HEK293 (cell line): ENCODE measurements around the gene DDX24.
A peak's percentile ranks its signal among the peaks of the same experiment; 100 is the strongest.

Experiments used
- CTCF ChIA-PET: fragments of 350-600 bp; formaldehyde crosslinking; extraction: SDS; loops from one replicate; lab custom pipeline; 2021; ENCODE audit warnings: antibody characterized with exemption; lab: Yijun Ruan, JAX
- POLR2A ChIA-PET: fragments of 300-600 bp; formaldehyde crosslinking; extraction: SDS; loops from one replicate; lab custom pipeline; 2020; ENCODE audit warnings: antibody characterized with exemption, inconsistent platforms; lab: Yijun Ruan, JAX
- H3K27ac ChIP-seq: fragments of 200-500 bp; sonication (Bioruptor generic); 2 replicates; pipeline ENCODE4 v1.5.1; 2014; ENCODE audit warnings: low read depth, low read length, control low read depth, inconsistent platforms; ENCODE audit errors: extremely low read depth
- H3K36me3 ChIP-seq, 2 experiments: fragments of 200-500 bp in 1 of 2; sonication (Bioruptor generic) in 1 of 2; 1 replicate in 1 of 2; 2 replicates in 1 of 2; pipeline ENCODE4 v1.5.1; 2014 to 2017; ENCODE audit warnings: inconsistent platforms in 2 of 2, low read length in 2 of 2; ENCODE audit not compliant: control insufficient read depth in 2 of 2, insufficient read depth in 1 of 2
- H3K4me1 ChIP-seq: fragments of 200-500 bp; sonication (Bioruptor generic); 2 replicates; pipeline ENCODE4 v1.5.1; 2014; ENCODE audit warnings: mild to moderate bottlenecking, low read length, inconsistent platforms; ENCODE audit not compliant: control insufficient read depth, insufficient read depth
- H3K4me3 ChIP-seq: 2 replicates; pipeline ENCODE4 v1.5.1; 2011; ENCODE audit warnings: low read depth, mild to moderate bottlenecking, control low read depth, low read length, moderate library complexity
- H3K9me3 ChIP-seq: fragments of 200-500 bp; sonication (Bioruptor generic); 2 replicates; pipeline ENCODE4 v1.5.1; 2014; ENCODE audit warnings: low read depth, low read length, inconsistent platforms; ENCODE audit not compliant: control insufficient read depth, insufficient read depth
- CTCF ChIP-seq: fragments of 450-650 bp; formaldehyde crosslinking; IDR thresholded peaks from 2 replicates; pipeline ENCODE4 v1.5.1; 2016; ENCODE audit warnings: missing biosample characterization, missing genetic modification characterization
- INSM2 ChIP-seq: fragments of 450-650 bp; formaldehyde crosslinking; IDR thresholded peaks from 2 replicates; pipeline ENCODE4 v1.5.1; 2016; ENCODE audit warnings: missing biosample characterization, missing genetic modification characterization
- KLF1 ChIP-seq: fragments of 450-650 bp; formaldehyde crosslinking; IDR thresholded peaks from 2 replicates; pipeline ENCODE4 v1.5.1; 2016; ENCODE audit warnings: missing biosample characterization, missing genetic modification characterization
- MZF1 ChIP-seq: fragments of 450-650 bp; formaldehyde crosslinking; IDR thresholded peaks from 2 replicates; pipeline ENCODE4 v1.5.1; 2017; ENCODE audit warnings: missing biosample characterization, missing genetic modification characterization, borderline replicate concordance
- PATZ1 ChIP-seq: fragments of 450-650 bp; formaldehyde crosslinking; IDR thresholded peaks from 2 replicates; pipeline ENCODE4 v1.5.1; 2016; ENCODE audit warnings: missing biosample characterization, missing genetic modification characterization
- YY1 ChIP-seq: fragments of 450-650 bp; formaldehyde crosslinking; IDR thresholded peaks from 2 replicates; pipeline ENCODE4 v1.5.1; 2018; ENCODE audit warnings: missing biosample characterization, missing genetic modification characterization
- ZBTB10 ChIP-seq: fragments of 450-650 bp; formaldehyde crosslinking; IDR thresholded peaks from 2 replicates; pipeline ENCODE4 v1.5.1; 2016; ENCODE audit warnings: missing biosample characterization, missing genetic modification characterization
- ZBTB48 ChIP-seq: fragments of 450-650 bp; formaldehyde crosslinking; IDR thresholded peaks from 2 replicates; pipeline ENCODE4 v1.5.1; 2016; ENCODE audit warnings: missing biosample characterization, missing genetic modification characterization
- ZNF362 ChIP-seq: fragments of 450-650 bp; formaldehyde crosslinking; IDR thresholded peaks from 2 replicates; pipeline ENCODE4 v1.5.1; 2016; ENCODE audit warnings: missing biosample characterization, missing genetic modification characterization
- ZNF366 ChIP-seq: fragments of 450-650 bp; formaldehyde crosslinking; conservative IDR thresholded peaks from 2 replicates; pipeline ENCODE4 v1.5.1; 2016; ENCODE audit warnings: missing biosample characterization, missing genetic modification characterization
- ZNF423 ChIP-seq: fragments of 450-650 bp; formaldehyde crosslinking; IDR thresholded peaks from 2 replicates; pipeline ENCODE4 v1.5.1; 2016; ENCODE audit warnings: missing biosample characterization, missing genetic modification characterization
- ZNF48 ChIP-seq: fragments of 450-650 bp; formaldehyde crosslinking; IDR thresholded peaks from 2 replicates; pipeline ENCODE4 v1.5.1; 2016; ENCODE audit warnings: missing biosample characterization, missing genetic modification characterization
- ZNF518A ChIP-seq: fragments of 450-650 bp; formaldehyde crosslinking; conservative IDR thresholded peaks from 2 replicates; pipeline ENCODE4 v1.5.1; 2016; ENCODE audit warnings: low read depth, missing biosample characterization, missing genetic modification characterization
- ZNF785 ChIP-seq: fragments of 450-650 bp; formaldehyde crosslinking; IDR thresholded peaks from 2 replicates; pipeline ENCODE4 v1.5.1; 2016; ENCODE audit warnings: missing biosample characterization, missing genetic modification characterization

The DDX24 gene

GRCh38 chr14:94129758-94130414, 48.9 kb upstream of the DDX24 start (continued):
- TF ChIP-seq INSM2 (tag by site-specific recombination) = no peak
- no peak for TF ChIP-seq ZNF423 (tag by site-specific recombination)
- no peak for TF ChIP-seq ZNF785
- TF ChIP-seq YY1 (tag by site-specific recombination) = 0 out of 2 replicates have a peak, but pooled peaks have one; percentile 14
- TF ChIP-seq ZNF362 = peak; percentile 82

GRCh38 chr14:94129111-94129757, 48.2 kb upstream of the DDX24 start, which contains the start of gene IFI27L2:
TSS of gene IFI27L2 (minus strand) at chr14:94129604. CDS start at chr14:94129564, 40 bp downstream.
- Histone ChIP-seq H3K36me3 (no peaks in the 10 kb centered on the region), H3K4me1 (peaks cover 3% of the 10 kb centered on the region; the same call in 1 of the 2 replicates), H3K27ac (peak within 1 kb of the TSS; percentile 37; the same call in 1 of the 2 replicates), H3K4me3 (peak within 1 kb of the TSS; percentile 48), H3K9me3 (no peaks in the 10 kb centered on the region)
- POLR2A ChIA-PET = interaction anchor here (2.4 kb wide), 1 partner anchor 48 kb away, joined by 10 read pairs; the partner anchor contains the start of genes DDX24 and IFI27L1
- CTCF ChIA-PET = interaction anchor here (0.6 to 1.2 kb wide), 6 partner anchors 9 to 93 kb away, joined by 3 to 5 read pairs (median 4); no protein-coding TSS in a partner anchor
- TF ChIP-seq ZNF518A (tag by site-specific recombination) = 0 out of 2 replicates have a peak, but pooled peaks have one; percentile 21
- peak; percentile 83 for TF ChIP-seq ZBTB48 (tag by site-specific recombination)
- no peak for TF ChIP-seq ZNF48 (tag by site-specific recombination)
- TF ChIP-seq INSM2 (tag by site-specific recombination) = no peak
- TF ChIP-seq KLF1 (tag by site-specific recombination) = no peak
- TF ChIP-seq ZNF366 (tag by site-specific recombination) = peak; percentile 79
- TF ChIP-seq MZF1 (tag by site-specific recombination) = no peak
- 0 out of 2 replicates have a peak, but pooled peaks have one; percentile 17 for TF ChIP-seq ZBTB10
- 0 out of 2 replicates have a peak, but pooled peaks have one; percentile 31 for TF ChIP-seq CTCF (tag by site-specific recombination)
- peak; percentile 82 for TF ChIP-seq PATZ1 (tag by site-specific recombination)
